ENCODE results near the gene LCE1B. TPM values are rescaled to one million over a fixed set of nuclear protein-coding genes. Genes with fewer than 3 reads are reported as not detected.

LCE1B gene
- total RNA-seq, 1 experiment from 2014 or later = not detected

- no peak for TF ChIP-seq ZSCAN18 (CRISPR knock-in tag; IDR thresholded peaks at IDR 0.05)
These were observed 41.4 kb upstream of the LCE1B start (continued) for GRCh38 chr1:152770411-152770810.

- no peaks in the 10 kb centered on the region for H3K4me1 Mint-ChIP-seq
- ChIA-PET POLR2A (no interaction called here), CTCF (no interaction called here)
- TF ChIP-seq IRF1 (CRISPR knock-in tag; IDR thresholded peaks at IDR 0.05) (no peak), ZNF232 (CRISPR knock-in tag; IDR thresholded peaks at IDR 0.05) (no peak), GABPB1 (CRISPR knock-in tag; IDR thresholded peaks at IDR 0.05) (no peak), ZNF138 (CRISPR knock-in tag; conservative IDR thresholded peaks at IDR 0.05) (no peak), NR3C1 (CRISPR knock-in tag; conservative IDR thresholded peaks at IDR 0.05; ENCODE audit: low read depth) (no peak), ATF2 (CRISPR knock-in tag; IDR thresholded peaks at IDR 0.05; ENCODE audit: borderline replicate concordance, low read depth) (no peak), USF1 (CRISPR knock-in tag; IDR thresholded peaks at IDR 0.05) (no peak), KAT7 (CRISPR knock-in tag; IDR thresholded peaks at IDR 0.05; ENCODE audit: borderline replicate concordance) (no peak), E2F4 (CRISPR knock-in tag; IDR thresholded peaks at IDR 0.05; ENCODE audit: borderline replicate concordance, low read depth) (no peak), GRHL2 (CRISPR knock-in tag; IDR thresholded peaks at IDR 0.05; ENCODE audit: insufficient replicate concordance, severe bottlenecking) (no peak), ZNF671 (CRISPR knock-in tag; IDR thresholded peaks at IDR 0.05) (no peak), EMX1 (CRISPR knock-in tag; IDR thresholded peaks at IDR 0.05) (no peak), STAT6 (CRISPR knock-in tag; conservative IDR thresholded peaks at IDR 0.05; ENCODE audit: low read depth) (no peak), ZMAT4 (CRISPR knock-in tag; IDR thresholded peaks at IDR 0.05) (no peak), FOXP4 (CRISPR knock-in tag; IDR thresholded peaks at IDR 0.05) (no peak), SOX15 (CRISPR knock-in tag; IDR thresholded peaks at IDR 0.05) (no peak), CREM (CRISPR knock-in tag; IDR thresholded peaks at IDR 0.05) (no peak)
- H3K9me3 Mint-ChIP-seq = peaks cover 86% of the 10 kb centered on the region
- peaks cover 23% of the 10 kb centered on the region for H3K27me3 Mint-ChIP-seq (ENCODE audit: low read depth)
- DNase-seq (ENCODE audit: low spot score) (no peak), ATAC-seq (no peak)
- peaks cover 70% of the 10 kb centered on the region for H3K36me3 Mint-ChIP-seq
- no peak within 1 kb of the TSS for H3K4me3 Mint-ChIP-seq
- H3K27ac Mint-ChIP-seq = no peak within 1 kb of the TSS
These were observed 36.9 kb upstream of the LCE1B start, which contains the start of gene LCE1F for GRCh38 chr1:152774875-152775274. LCE1F (plus strand) TSS chr1:152775140; CDS start chr1:152776372, 1,232 bp downstream.
